ENCODE data around the gene PRAC2.

Gene PRAC2

GRCh38 chr17:48754500-48755261 is 31.7 kb downstream of the PRAC2 start:
- no peak for DNase-seq (ENCODE audit: low read depth in 2 of 2)

- DNase-seq (ENCODE audit: low read depth in 2 of 2) = no peak
These were observed 32.4 kb downstream of the PRAC2 start for GRCh38 chr17:48755356-48755755.

DNA sequence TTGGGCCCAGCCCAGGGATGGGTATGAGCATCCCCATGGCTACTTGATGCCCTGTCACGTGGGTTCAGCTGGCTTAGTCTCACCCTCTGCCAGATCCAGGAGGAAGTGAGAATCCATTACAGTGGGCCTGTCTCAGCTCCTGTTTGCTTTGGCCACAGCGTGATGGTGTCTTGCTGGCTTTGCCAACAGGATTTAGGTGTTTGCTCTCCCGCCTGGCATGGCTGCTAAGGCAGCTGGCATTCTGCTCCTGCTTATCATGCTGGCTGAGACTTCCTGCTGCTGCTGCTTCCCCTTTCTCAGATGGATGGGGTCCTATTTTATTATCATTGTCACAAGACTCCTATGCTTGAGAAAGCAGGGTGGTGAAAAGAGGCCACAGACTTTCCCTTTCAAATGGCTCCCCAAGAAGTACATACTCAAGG is 33.9 kb downstream of the PRAC2 start:
- no peak for DNase-seq (ENCODE audit: low read depth in 2 of 2)

GRCh38 chr17:48757524-48757961 is 34.6 kb downstream of the PRAC2 start:
- no peak for DNase-seq (ENCODE audit: low read depth in 2 of 2)

DNA sequence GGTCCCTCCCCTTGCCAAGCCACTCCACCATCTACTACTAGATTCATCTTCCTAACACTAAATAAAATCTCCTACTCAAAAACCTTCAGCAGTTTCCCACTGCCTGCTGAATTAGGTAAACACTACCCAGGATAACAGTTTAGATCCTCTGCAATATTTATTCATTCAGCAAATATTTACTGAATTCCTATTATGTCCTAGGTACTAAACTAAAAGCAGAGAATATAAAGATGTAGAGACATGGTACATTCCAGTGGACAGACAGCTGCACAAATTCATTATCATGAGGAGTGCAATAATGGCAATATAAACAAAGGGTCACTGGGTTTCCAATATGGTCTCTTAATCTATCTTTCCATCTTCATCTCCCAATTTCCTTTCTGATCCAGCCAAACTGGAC is 36.3 kb downstream of the PRAC2 start:
- no peak for DNase-seq (ENCODE audit: low read depth in 2 of 2)

DNA sequence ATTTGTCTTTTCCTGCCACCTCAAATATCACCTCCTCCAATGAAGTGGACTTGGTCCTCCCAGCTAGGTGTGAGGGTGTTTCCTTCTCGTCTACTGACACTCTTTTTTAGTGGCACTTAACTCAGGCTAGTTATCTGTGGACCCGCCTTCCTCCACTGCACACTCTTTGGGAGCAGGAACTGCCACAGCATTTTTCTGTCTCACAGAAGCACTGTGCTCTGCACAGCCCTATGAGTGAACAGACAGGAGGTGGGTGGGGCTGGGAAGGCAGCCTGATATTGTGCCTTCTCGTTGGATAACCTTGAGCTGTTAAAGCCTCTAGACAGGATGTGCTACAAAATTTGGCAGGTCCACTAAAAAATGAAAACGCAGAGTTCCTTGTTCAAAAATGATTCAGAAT is 37.4 kb downstream of the PRAC2 start:
- DNase-seq (ENCODE audit: low read depth in 2 of 2) = no peak

DNA sequence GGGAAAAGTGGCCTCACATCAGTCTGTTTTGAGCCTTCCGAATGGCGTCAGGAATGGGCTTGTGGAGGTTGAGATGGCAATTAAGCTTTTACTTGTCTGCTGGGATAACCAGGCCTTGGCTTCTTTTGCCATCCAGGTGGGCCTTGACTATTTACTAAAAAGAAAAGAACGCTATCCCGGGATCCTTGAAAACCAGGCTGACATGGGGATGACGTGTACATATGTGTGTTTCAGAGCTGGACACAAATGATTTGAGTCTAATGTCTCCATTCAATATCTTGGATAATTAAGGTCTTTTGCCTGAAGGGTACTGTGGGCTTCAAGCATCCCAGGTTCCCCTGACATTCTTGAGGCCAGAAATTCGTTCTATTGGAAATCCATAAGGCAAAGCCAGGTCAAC is 38.1 kb downstream of the PRAC2 start:
- no peak for DNase-seq (ENCODE audit: low read depth in 2 of 2)

DNA sequence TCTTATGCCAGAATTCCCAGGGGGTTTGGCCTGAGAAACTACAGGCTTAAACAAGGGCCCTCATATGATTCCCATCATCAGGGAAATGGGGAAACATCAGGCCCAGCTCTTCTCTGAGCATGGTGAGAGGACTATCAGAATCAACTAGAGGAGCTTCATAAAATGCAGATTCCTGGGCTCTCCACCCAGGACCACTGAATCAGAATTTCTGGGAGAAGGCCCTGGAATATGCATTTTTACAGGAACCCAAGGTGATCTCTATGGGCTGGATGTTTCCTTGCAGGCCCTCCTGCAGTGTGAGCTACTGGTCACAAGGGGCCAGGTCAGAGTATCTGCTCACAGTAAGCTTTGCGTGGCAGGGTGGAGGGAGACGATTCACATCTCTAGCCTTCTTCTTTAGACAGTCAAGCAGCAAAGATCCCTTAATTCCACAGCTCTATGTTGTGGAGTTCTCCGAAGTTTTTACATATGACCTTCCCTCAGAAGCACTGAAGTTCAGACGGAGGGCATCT is 44.3 kb downstream of the PRAC2 start:
- DNase-seq (ENCODE audit: low read depth in 2 of 2) = no peak

DNA sequence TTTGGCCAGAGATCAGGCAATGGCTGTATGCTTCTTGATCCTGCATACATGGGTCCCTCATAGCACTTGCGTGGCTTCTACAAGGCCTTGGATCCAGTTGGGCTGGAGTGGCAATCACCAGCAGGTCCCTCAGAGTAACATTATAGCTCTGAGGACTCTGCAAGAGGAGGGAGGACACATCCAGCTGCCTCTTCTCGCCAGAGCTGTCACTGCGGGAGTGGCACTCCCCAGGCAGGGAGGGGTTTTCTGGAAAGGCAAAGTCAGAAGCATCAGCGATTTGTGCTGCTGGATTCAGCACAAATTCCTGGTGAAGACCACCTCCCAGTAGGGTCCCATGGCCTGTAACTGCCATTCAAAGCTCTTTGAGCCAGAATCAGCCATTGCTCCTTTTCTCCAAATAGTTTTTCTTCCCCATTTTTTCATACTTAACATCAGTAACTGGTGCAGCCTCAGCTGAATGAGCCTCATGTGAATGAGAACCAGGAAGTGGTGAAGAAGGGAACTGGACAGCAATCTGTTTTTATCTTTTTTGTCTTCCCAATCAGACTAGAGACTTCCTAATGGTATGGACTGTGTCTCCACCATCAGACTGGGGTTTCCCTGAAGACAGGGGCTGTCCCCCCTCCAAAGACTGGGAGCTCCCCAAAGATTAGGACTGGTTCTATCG is 46.2 kb downstream of the PRAC2 start:
- DNase-seq (ENCODE audit: low read depth in 2 of 2) = no peak

GRCh38 chr17:48770954-48771353 is 48.0 kb downstream of the PRAC2 start:
- no peak for DNase-seq (ENCODE audit: low read depth in 2 of 2)

- DNase-seq (ENCODE audit: low read depth in 2 of 2) = no peak
These were observed 50.3 kb downstream of the PRAC2 start for GRCh38 chr17:48773245-48773644.
